ENCODE results near the gene GSTT2B. TPM values are rescaled to one million over a fixed set of nuclear protein-coding genes. Genes with fewer than 3 reads are reported as not detected.

The GSTT2B gene
- total and polyA plus RNA-seq, 2 donors (not counting 3 experiments of a cell fraction or from before 2014, with no cell fraction given) = 33.6 to 36.1 TPM

DNA sequence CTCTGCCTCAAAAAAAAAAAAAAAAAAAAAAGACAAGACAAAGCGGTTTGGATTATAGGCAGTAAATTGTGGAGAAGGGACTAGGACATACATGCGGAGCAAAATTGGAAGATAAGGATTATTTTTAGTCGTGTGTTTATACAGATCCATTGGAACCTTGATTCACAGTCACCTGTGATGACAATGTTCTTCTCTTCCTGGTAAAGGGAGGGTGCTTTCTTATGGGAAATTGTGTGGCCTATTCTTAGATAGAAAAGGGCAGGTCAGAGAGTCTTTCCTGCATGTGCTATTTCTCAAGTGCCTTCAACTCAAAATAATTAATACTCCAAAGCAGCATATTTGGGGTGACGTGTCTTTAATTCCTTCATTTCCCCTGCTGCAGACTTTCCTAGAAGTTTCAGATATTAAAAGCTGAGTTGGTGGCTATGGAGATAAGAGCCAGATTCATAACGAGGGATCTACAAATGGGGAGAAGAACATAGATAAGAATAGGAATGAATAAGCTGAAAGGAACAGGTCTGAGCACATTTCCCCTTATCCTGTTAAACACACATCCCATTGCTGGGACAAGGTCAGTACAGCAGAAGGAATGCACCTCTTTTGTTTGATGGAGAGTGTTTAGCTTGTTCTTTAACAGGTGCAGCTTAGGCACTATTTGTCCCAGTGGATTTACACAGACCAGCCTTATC, 22.5 kb downstream of the GSTT2B start:
- CTCF ChIA-PET = interaction anchor here (0.7 to 1.5 kb wide), 5 partner anchors 9 to 89 kb away, joined by 3 to 7 read pairs (median 3); partner anchors contain the start of gene MIF
- no peak overlapping the region for H3K27ac ChIP-seq (ENCODE audit: insufficient read depth, low read depth, low read length)
- DNase-seq (ENCODE audit: low read depth, low spot score) (peak; percentile 84), FAIRE-seq (no peak)
- TF ChIP-seq POLR2A (IDR thresholded peaks at IDR 0.05; ENCODE audit: low read depth, low read length) (no peak), EZH2 (IDR thresholded peaks at IDR 0.05; ENCODE audit: borderline replicate concordance, low read depth, low read length, severe bottlenecking) (no peak), FOS (IDR thresholded peaks at IDR 0.05; ENCODE audit: borderline replicate concordance, insufficient read depth, low read length) (no peak), POLR2AphosphoS5 (IDR thresholded peaks at IDR 0.05; ENCODE audit: insufficient read depth, low read depth, low read length) (no peak), GATA2 (IDR thresholded peaks at IDR 0.05; ENCODE audit: insufficient read depth, insufficient read length, low read depth, low read length) (no peak), MAX (IDR thresholded peaks at IDR 0.05; ENCODE audit: insufficient read depth, insufficient read length) (no peak), MYC (IDR thresholded peaks at IDR 0.05; ENCODE audit: low read depth, low read length) (no peak), JUN (IDR thresholded peaks at IDR 0.05; ENCODE audit: borderline replicate concordance, insufficient read depth, insufficient read length, low read depth) (no peak)
- TF ChIP-seq, protein P1, sequence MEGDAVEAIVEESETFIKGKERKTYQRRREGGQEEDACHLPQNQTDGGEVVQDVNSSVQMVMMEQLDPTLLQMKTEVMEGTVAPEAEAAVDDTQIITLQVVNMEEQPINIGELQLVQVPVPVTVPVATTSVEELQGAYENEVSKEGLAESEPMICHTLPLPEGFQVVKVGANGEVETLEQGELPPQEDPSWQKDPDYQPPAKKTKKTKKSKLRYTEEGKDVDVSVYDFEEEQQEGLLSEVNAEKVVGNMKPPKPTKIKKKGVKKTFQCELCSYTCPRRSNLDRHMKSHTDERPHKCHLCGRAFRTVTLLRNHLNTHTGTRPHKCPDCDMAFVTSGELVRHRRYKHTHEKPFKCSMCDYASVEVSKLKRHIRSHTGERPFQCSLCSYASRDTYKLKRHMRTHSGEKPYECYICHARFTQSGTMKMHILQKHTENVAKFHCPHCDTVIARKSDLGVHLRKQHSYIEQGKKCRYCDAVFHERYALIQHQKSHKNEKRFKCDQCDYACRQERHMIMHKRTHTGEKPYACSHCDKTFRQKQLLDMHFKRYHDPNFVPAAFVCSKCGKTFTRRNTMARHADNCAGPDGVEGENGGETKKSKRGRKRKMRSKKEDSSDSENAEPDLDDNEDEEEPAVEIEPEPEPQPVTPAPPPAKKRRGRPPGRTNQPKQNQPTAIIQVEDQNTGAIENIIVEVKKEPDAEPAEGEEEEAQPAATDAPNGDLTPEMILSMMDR (IDR thresholded peaks at IDR 0.05; ENCODE audit: extremely low read depth in 1 of 2, insufficient read depth in 1 of 2, low read depth in 1 of 2, low read length in 2 of 2) = no peak
- H2AFZ ChIP-seq (ENCODE audit: low read depth, low read length) = no peak overlapping the region
- no peaks in the 10 kb centered on the region for H3K9me1 ChIP-seq (replicated peaks; ENCODE audit: control insufficient read depth, extremely low read depth, insufficient read depth, low read length)
- no peak overlapping the region for H3K4me2 ChIP-seq (ENCODE audit: insufficient read depth, low read length)
- dilution Hi-C loops (cut with MboI; ENCODE audit: extremely low pct_ligation_motif_present, low sequenced_read_pairs) = no loop called here
- H3K4me3 ChIP-seq (replicated peaks in 1 of 3; ENCODE audit: insufficient read depth in 1 of 3, low read depth in 1 of 3, low read length in 3 of 3) = no peak overlapping the region
- H3K9me3 ChIP-seq (replicated peaks; ENCODE audit: control insufficient read depth, insufficient read depth, low read length) = no peaks in the 10 kb centered on the region
- intact Hi-C loops (cut with micrococcal nuclease) = no loop called here
- H3K9ac ChIP-seq (replicated peaks; ENCODE audit: extremely low read depth, insufficient read depth, low read length) = no peak overlapping the region
- H3K4me1 ChIP-seq (ENCODE audit: control insufficient read depth, extremely low read depth, insufficient read depth, low read length) = no peaks in the 10 kb centered on the region
- no peaks in the 10 kb centered on the region for H4K20me1 ChIP-seq (replicated peaks; ENCODE audit: control insufficient read depth, extremely low read depth, insufficient read depth, low read length)
- POLR2A ChIA-PET = no interaction called here
- no peaks in the 10 kb centered on the region for H3K27me3 ChIP-seq (ENCODE audit: control insufficient read depth in 2 of 2, insufficient read depth in 2 of 2, low read length in 2 of 2)
- no peaks in the 10 kb centered on the region for H3K79me2 ChIP-seq (ENCODE audit: control insufficient read depth, insufficient read depth, low read length)
- no peaks in the 10 kb centered on the region for H3K36me3 ChIP-seq (ENCODE audit: control insufficient read depth in 2 of 2, extremely low read depth in 1 of 2, insufficient read depth in 2 of 2, low read length in 2 of 2)
- BruUV-seq (replicated peaks) = no TSS peak
